ENCODE results near the gene NDUFB2. TPM values are rescaled to one million over a fixed set of nuclear protein-coding genes. Genes with fewer than 3 reads are reported as not detected.

The NDUFB2 gene
- total RNA-seq, 1 experiment from 2014 or later: 152 TPM

DNA sequence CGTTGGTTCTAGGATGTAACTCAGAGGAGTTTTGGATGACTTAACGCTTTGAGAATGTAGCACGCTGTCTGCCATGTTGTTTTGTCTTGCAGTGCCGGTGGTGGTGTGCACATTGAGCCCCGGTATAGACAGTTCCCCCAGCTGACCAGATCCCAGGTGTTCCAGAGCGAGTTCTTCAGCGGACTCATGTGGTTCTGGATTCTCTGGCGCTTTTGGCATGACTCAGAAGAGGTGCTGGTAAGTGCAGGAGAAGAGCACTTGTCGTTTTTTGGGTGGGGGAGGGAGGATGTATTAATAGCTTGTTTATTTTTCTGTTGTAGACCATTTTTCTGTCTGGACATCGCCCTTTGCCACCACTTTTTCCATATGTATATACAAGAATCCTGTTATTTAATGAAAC lies 6.3 kb downstream of the NDUFB2 start:
- peaks cover 33% of the 10 kb centered on the region for H3K36me3 Mint-ChIP-seq

DNA sequence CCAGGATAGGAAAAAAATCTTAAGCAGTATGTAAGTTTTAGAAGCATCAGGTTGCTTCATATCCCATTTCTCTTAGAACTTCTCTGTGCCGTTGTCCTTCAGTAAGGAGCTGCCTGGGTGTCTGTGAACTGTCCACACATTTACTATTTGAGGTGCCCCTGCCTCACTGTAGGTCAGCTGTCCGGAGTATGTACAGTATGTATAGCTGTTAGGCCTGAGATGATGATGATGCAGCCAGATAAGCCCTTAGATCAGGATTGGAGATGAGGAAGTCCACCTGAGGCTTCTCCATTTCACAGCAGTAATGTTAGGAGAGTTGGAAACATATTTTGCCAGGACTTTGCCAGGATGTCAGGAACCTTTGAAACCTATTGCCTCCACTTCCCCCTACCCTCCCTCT lies 7.7 kb downstream of the NDUFB2 start:
- TF ChIP-seq NR1H2 (CRISPR knock-in tag; IDR thresholded peaks at IDR 0.05): no peak
- TF ChIP-seq ZNF232 (CRISPR knock-in tag; IDR thresholded peaks at IDR 0.05): no peak
- no peak for TF ChIP-seq ZBTB21 (CRISPR knock-in tag; IDR thresholded peaks at IDR 0.05; ENCODE audit: borderline replicate concordance)
- TF ChIP-seq, protein P1, sequence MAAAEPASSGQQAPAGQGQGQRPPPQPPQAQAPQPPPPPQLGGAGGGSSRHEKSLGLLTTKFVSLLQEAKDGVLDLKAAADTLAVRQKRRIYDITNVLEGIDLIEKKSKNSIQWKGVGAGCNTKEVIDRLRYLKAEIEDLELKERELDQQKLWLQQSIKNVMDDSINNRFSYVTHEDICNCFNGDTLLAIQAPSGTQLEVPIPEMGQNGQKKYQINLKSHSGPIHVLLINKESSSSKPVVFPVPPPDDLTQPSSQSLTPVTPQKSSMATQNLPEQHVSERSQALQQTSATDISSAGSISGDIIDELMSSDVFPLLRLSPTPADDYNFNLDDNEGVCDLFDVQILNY (CRISPR knock-in tag; IDR thresholded peaks at IDR 0.05): no peak
- no peak for TF ChIP-seq EMX1 (CRISPR knock-in tag; IDR thresholded peaks at IDR 0.05)
- TF ChIP-seq, protein P2, sequence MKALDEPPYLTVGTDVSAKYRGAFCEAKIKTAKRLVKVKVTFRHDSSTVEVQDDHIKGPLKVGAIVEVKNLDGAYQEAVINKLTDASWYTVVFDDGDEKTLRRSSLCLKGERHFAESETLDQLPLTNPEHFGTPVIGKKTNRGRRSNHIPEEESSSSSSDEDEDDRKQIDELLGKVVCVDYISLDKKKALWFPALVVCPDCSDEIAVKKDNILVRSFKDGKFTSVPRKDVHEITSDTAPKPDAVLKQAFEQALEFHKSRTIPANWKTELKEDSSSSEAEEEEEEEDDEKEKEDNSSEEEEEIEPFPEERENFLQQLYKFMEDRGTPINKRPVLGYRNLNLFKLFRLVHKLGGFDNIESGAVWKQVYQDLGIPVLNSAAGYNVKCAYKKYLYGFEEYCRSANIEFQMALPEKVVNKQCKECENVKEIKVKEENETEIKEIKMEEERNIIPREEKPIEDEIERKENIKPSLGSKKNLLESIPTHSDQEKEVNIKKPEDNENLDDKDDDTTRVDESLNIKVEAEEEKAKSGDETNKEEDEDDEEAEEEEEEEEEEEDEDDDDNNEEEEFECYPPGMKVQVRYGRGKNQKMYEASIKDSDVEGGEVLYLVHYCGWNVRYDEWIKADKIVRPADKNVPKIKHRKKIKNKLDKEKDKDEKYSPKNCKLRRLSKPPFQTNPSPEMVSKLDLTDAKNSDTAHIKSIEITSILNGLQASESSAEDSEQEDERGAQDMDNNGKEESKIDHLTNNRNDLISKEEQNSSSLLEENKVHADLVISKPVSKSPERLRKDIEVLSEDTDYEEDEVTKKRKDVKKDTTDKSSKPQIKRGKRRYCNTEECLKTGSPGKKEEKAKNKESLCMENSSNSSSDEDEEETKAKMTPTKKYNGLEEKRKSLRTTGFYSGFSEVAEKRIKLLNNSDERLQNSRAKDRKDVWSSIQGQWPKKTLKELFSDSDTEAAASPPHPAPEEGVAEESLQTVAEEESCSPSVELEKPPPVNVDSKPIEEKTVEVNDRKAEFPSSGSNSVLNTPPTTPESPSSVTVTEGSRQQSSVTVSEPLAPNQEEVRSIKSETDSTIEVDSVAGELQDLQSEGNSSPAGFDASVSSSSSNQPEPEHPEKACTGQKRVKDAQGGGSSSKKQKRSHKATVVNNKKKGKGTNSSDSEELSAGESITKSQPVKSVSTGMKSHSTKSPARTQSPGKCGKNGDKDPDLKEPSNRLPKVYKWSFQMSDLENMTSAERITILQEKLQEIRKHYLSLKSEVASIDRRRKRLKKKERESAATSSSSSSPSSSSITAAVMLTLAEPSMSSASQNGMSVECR (CRISPR knock-in tag; IDR thresholded peaks at IDR 0.05; ENCODE audit: borderline replicate concordance): no peak
- TF ChIP-seq, protein P3, sequence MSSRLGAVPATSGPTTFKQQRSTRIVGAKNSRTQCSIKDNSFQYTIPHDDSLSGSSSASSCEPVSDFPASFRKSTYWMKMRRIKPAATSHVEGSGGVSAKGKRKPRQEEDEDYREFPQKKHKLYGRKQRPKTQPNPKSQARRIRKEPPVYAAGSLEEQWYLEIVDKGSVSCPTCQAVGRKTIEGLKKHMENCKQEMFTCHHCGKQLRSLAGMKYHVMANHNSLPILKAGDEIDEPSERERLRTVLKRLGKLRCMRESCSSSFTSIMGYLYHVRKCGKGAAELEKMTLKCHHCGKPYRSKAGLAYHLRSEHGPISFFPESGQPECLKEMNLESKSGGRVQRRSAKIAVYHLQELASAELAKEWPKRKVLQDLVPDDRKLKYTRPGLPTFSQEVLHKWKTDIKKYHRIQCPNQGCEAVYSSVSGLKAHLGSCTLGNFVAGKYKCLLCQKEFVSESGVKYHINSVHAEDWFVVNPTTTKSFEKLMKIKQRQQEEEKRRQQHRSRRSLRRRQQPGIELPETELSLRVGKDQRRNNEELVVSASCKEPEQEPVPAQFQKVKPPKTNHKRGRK (CRISPR knock-in tag; IDR thresholded peaks at IDR 0.05; ENCODE audit: borderline replicate concordance): no peak
- TF ChIP-seq GTF2I (CRISPR knock-in tag; conservative IDR thresholded peaks at IDR 0.05): no peak
- TF ChIP-seq CBFB (CRISPR knock-in tag; IDR thresholded peaks at IDR 0.05; ENCODE audit: low read depth): no peak
- no peak for TF ChIP-seq TEAD1 (CRISPR knock-in tag; IDR thresholded peaks at IDR 0.05)
- TF ChIP-seq NFE2L1 (CRISPR knock-in tag; IDR thresholded peaks at IDR 0.05): no peak
- POLR2A ChIA-PET: no interaction called here
- H3K27ac Mint-ChIP-seq: no peak overlapping the region
- CTCF ChIA-PET: no interaction called here
- H3K9me3 Mint-ChIP-seq: no peaks in the 10 kb centered on the region
- no peaks in the 10 kb centered on the region for H3K27me3 Mint-ChIP-seq (ENCODE audit: low read depth)
- DNase-seq (ENCODE audit: low spot score): no peak
- no peaks in the 10 kb centered on the region for H3K4me1 Mint-ChIP-seq
- ATAC-seq: no peak
- no peak overlapping the region for H3K4me3 Mint-ChIP-seq
- H3K36me3 Mint-ChIP-seq: peaks cover 37% of the 10 kb centered on the region

More for the DNA sequence above, 6.3 kb downstream of the NDUFB2 start:
- TF ChIP-seq, protein P4, sequence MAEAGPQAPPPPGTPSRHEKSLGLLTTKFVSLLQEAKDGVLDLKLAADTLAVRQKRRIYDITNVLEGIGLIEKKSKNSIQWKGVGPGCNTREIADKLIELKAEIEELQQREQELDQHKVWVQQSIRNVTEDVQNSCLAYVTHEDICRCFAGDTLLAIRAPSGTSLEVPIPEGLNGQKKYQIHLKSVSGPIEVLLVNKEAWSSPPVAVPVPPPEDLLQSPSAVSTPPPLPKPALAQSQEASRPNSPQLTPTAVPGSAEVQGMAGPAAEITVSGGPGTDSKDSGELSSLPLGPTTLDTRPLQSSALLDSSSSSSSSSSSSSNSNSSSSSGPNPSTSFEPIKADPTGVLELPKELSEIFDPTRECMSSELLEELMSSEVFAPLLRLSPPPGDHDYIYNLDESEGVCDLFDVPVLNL (CRISPR knock-in tag; IDR thresholded peaks at IDR 0.05; ENCODE audit: borderline replicate concordance, low read depth): no peak
- TF ChIP-seq, protein P5, sequence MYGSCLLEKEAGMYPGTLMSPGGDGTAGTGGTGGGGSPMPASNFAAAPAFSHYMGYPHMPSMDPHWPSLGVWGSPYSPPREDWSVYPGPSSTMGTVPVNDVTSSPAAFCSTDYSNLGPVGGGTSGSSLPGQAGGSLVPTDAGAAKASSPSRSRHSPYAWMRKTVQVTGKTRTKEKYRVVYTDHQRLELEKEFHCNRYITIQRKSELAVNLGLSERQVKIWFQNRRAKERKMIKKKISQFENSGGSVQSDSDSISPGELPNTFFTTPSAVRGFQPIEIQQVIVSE (CRISPR knock-in tag; IDR thresholded peaks at IDR 0.05; ENCODE audit: borderline replicate concordance): no peak
- no peak for TF ChIP-seq FOXK1 (CRISPR knock-in tag; IDR thresholded peaks at IDR 0.05)
- TF ChIP-seq, protein P6, sequence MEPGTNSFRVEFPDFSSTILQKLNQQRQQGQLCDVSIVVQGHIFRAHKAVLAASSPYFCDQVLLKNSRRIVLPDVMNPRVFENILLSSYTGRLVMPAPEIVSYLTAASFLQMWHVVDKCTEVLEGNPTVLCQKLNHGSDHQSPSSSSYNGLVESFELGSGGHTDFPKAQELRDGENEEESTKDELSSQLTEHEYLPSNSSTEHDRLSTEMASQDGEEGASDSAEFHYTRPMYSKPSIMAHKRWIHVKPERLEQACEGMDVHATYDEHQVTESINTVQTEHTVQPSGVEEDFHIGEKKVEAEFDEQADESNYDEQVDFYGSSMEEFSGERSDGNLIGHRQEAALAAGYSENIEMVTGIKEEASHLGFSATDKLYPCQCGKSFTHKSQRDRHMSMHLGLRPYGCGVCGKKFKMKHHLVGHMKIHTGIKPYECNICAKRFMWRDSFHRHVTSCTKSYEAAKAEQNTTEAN (CRISPR knock-in tag; IDR thresholded peaks at IDR 0.05): no peak
- TF ChIP-seq RORB (CRISPR knock-in tag; IDR thresholded peaks at IDR 0.05): no peak
- TF ChIP-seq, protein P7, sequence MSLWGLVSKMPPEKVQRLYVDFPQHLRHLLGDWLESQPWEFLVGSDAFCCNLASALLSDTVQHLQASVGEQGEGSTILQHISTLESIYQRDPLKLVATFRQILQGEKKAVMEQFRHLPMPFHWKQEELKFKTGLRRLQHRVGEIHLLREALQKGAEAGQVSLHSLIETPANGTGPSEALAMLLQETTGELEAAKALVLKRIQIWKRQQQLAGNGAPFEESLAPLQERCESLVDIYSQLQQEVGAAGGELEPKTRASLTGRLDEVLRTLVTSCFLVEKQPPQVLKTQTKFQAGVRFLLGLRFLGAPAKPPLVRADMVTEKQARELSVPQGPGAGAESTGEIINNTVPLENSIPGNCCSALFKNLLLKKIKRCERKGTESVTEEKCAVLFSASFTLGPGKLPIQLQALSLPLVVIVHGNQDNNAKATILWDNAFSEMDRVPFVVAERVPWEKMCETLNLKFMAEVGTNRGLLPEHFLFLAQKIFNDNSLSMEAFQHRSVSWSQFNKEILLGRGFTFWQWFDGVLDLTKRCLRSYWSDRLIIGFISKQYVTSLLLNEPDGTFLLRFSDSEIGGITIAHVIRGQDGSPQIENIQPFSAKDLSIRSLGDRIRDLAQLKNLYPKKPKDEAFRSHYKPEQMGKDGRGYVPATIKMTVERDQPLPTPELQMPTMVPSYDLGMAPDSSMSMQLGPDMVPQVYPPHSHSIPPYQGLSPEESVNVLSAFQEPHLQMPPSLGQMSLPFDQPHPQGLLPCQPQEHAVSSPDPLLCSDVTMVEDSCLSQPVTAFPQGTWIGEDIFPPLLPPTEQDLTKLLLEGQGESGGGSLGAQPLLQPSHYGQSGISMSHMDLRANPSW (CRISPR knock-in tag; conservative IDR thresholded peaks at IDR 0.05; ENCODE audit: low read depth): no peak
- TF ChIP-seq NR1H2 (CRISPR knock-in tag; IDR thresholded peaks at IDR 0.05): no peak
- TF ChIP-seq KAT7 (CRISPR knock-in tag; IDR thresholded peaks at IDR 0.05; ENCODE audit: borderline replicate concordance): no peak
- TF ChIP-seq ATF1 (CRISPR knock-in tag; IDR thresholded peaks at IDR 0.05): no peak
- TF ChIP-seq, protein P8, sequence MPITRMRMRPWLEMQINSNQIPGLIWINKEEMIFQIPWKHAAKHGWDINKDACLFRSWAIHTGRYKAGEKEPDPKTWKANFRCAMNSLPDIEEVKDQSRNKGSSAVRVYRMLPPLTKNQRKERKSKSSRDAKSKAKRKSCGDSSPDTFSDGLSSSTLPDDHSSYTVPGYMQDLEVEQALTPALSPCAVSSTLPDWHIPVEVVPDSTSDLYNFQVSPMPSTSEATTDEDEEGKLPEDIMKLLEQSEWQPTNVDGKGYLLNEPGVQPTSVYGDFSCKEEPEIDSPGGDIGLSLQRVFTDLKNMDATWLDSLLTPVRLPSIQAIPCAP (CRISPR knock-in tag; IDR thresholded peaks at IDR 0.05): no peak
- no peak for TF ChIP-seq SP1 (CRISPR knock-in tag; conservative IDR thresholded peaks at IDR 0.05)
- CTCF ChIA-PET: interaction anchor here (1.0 kb wide), 1 partner anchor 28 kb away, joined by 3 read pairs; no protein-coding TSS in a partner anchor
- Mint-ChIP-seq H3K4me1 (peaks cover 7% of the 10 kb centered on the region), H3K27ac (no peak overlapping the region), H3K27me3 (ENCODE audit: low read depth) (no peaks in the 10 kb centered on the region), H3K9me3 (no peaks in the 10 kb centered on the region), H3K4me3 (no peak overlapping the region)
- ATAC-seq (no peak), DNase-seq (ENCODE audit: low spot score) (no peak)
- POLR2A ChIA-PET: interaction anchor here (0.6 kb wide), 1 partner anchor 591 kb away, joined by 6 read pairs; no protein-coding TSS in a partner anchor

Data from WTC11 (cell line).